Natural killer cell (primary cell): ENCODE results near the gene RCN2. TPM values are rescaled to one million over a fixed set of nuclear protein-coding genes. Genes with fewer than 3 reads are reported as not detected.

ENCODE experiments used
- ATAC-seq, 3 donors: fragments of 150-1000 bp in 2 of 3; fragments of 200-7000 bp in 1 of 3; cut with Tn5 transposase; 1 replicate in 1 of 3; 2 replicates in 2 of 3; pipeline ENCODE4 v1.10.0; 2021; ENCODE audit warnings: mild to moderate bottlenecking in 2 of 3, moderate library complexity in 2 of 3
- DNase-seq, 2 donors: peaks; one replicate each; pipeline versions ENCODE4 v3.0.0 to v3.0.0-alpha.2; 2013 to 2021; ENCODE audit warnings: mixed read lengths in 1 of 2
- H3K27ac ChIP-seq: one replicate; pipeline ENCODE4 v1.5.1; 2013; ENCODE audit warnings: mild to moderate bottlenecking, low read length
- H3K27me3 ChIP-seq: one replicate; pipeline ENCODE4 v1.6.1; 2013; ENCODE audit warnings: low read length; ENCODE audit not compliant: control insufficient read depth, insufficient read depth
- H3K36me3 ChIP-seq: one replicate; pipeline ENCODE4 v1.6.1; 2013; ENCODE audit warnings: low read length; ENCODE audit not compliant: control insufficient read depth, insufficient read depth
- H3K4me1 ChIP-seq: one replicate; pipeline ENCODE4 v1.6.1; 2013; ENCODE audit warnings: low read length; ENCODE audit not compliant: control insufficient read depth, insufficient read depth
- H3K4me3 ChIP-seq: one replicate; pipeline ENCODE4 v1.5.1; 2013; ENCODE audit warnings: low read length
- H3K9me3 ChIP-seq: one replicate; pipeline ENCODE4 v1.6.1; 2013; ENCODE audit warnings: low read length; ENCODE audit not compliant: control insufficient read depth, insufficient read depth
- H3K27ac Mint-ChIP-seq, 2 donors: one replicate each; pipeline ENCODE4 v1.8.0; 2022; ENCODE audit warnings: mild to moderate bottlenecking in 2 of 2, mixed read lengths in 2 of 2, moderate library complexity in 1 of 2
- H3K27me3 Mint-ChIP-seq, 2 donors: one replicate each; pipeline ENCODE4 v1.8.0; 2022; ENCODE audit warnings: low read depth in 2 of 2, mixed read lengths in 2 of 2
- H3K36me3 Mint-ChIP-seq: one replicate; pipeline ENCODE4 v1.8.0; 2022; ENCODE audit warnings: mixed read lengths
- H3K4me1 Mint-ChIP-seq, 2 donors: one replicate each; pipeline ENCODE4 v1.8.0; 2022; ENCODE audit warnings: mixed read lengths in 2 of 2
- H3K4me3 Mint-ChIP-seq: one replicate; pipeline ENCODE4 v1.8.0; 2022; ENCODE audit warnings: mild to moderate bottlenecking, moderate library complexity, mixed read lengths
- H3K9me3 Mint-ChIP-seq, 2 donors: one replicate each; pipeline ENCODE4 v1.8.0; 2022; ENCODE audit warnings: mixed read lengths in 2 of 2
- CTCF ChIP-seq: fragments of 200-600 bp; IDR thresholded peaks from one replicate; pipeline ENCODE4 v1.8.0; 2022; ENCODE audit warnings: antibody characterized with exemption
- WGBS: methylation state at CpG from one replicate; pipeline ENCODE4 v1.1.7; 2013; ENCODE audit warnings: missing lambda C conversion rate; ENCODE audit not compliant: insufficient coverage; 5-methylcytosine and 5-hydroxymethylcytosine counted together
- intact Hi-C: fragments of 100-400 bp; cut with micrococcal nuclease; formaldehyde crosslinking; loops from one replicate; pipeline ENCODE4 v1.14.2; 2022
- total RNA-seq, 4 donors: library from RNA; stranded (reverse); fragments of 120-200 nt in 1 of 4; gene quantifications; one replicate each; pipeline versions ENCODE4 v1.2.3 to v1.2.4, GENCODE V29; 2013 to 2022

RCN2 gene
- total RNA-seq, 3 donors from 2014 or later (not counting 1 experiment from before 2014, with no cell fraction given), result 24.1 to 30.0 (median 25.0) TPM

GRCh38 chr15:76979996-76980520 lies 48.5 kb downstream of the RCN2 start:
- Mint-ChIP-seq H3K27me3 (no peaks in the 10 kb centered on the region), H3K4me1 (peaks cover 21% of the 10 kb centered on the region in 2 donors), H3K36me3 (no peaks in the 10 kb centered on the region), H3K27ac (no peak overlapping the region), H3K4me3 (no peak overlapping the region), H3K9me3 (peaks cover 0 to 2% of the 10 kb centered on the region in 2 donors)
- Histone ChIP-seq H3K4me1 (peaks cover 21% of the 10 kb centered on the region), H3K27ac (no peak overlapping the region), H3K36me3 (no peaks in the 10 kb centered on the region), H3K4me3 (no peak overlapping the region), H3K9me3 (no peaks in the 10 kb centered on the region), H3K27me3 (no peaks in the 10 kb centered on the region)
- DNase-seq (no peak), ATAC-seq (no peak)
- 91% methylated on average over 7 of the region's 7 CpGs for WGBS
- intact Hi-C loops, result no loop called here
- TF ChIP-seq CTCF, result no peak

GRCh38 chr15:76982356-76982755 lies 50.8 kb downstream of the RCN2 start:
- DNase-seq, result no peak
- Histone ChIP-seq H3K9me3 (no peaks in the 10 kb centered on the region), H3K4me3 (no peak overlapping the region), H3K36me3 (no peaks in the 10 kb centered on the region), H3K27ac (no peak overlapping the region), H3K27me3 (no peaks in the 10 kb centered on the region), H3K4me1 (peaks cover 14% of the 10 kb centered on the region)
- H3K9me3 Mint-ChIP-seq, result peaks cover 0 to 2% of the 10 kb centered on the region in 2 donors
- 93% methylated on average over 9 of the region's 9 CpGs for WGBS
- no peaks in the 10 kb centered on the region for H3K27me3 Mint-ChIP-seq
- intact Hi-C loops, result no loop called here
- peaks cover 6 to 11% of the 10 kb centered on the region in 2 donors for H3K4me1 Mint-ChIP-seq
- no peak for TF ChIP-seq CTCF
- no peak overlapping the region for H3K4me3 Mint-ChIP-seq
- no peak overlapping the region for H3K27ac Mint-ChIP-seq
- H3K36me3 Mint-ChIP-seq, result no peaks in the 10 kb centered on the region
- ATAC-seq, result no peak

GRCh38 chr15:76982756-76983155 lies 51.2 kb downstream of the RCN2 start:
- Histone ChIP-seq H3K9me3 (no peaks in the 10 kb centered on the region), H3K4me3 (no peak overlapping the region), H3K4me1 (peaks cover 16% of the 10 kb centered on the region), H3K36me3 (no peaks in the 10 kb centered on the region), H3K27ac (no peak overlapping the region), H3K27me3 (no peaks in the 10 kb centered on the region)
- Mint-ChIP-seq H3K27me3 (no peaks in the 10 kb centered on the region), H3K4me3 (no peak overlapping the region), H3K27ac (no peak overlapping the region), H3K4me1 (peaks cover 3 to 8% of the 10 kb centered on the region in 2 donors), H3K36me3 (no peaks in the 10 kb centered on the region), H3K9me3 (peaks cover 0 to 2% of the 10 kb centered on the region in 2 donors)
- no peak for ATAC-seq
- WGBS, result 89% methylated on average over 6 of the region's 6 CpGs
- no peak for DNase-seq
- no peak for TF ChIP-seq CTCF
- intact Hi-C loops, result no loop called here
